Spinal cord (tissue), 10 donors: Measurements from ENCODE around the gene JAKMIP1. TPM values are rescaled to one million over a fixed set of nuclear protein-coding genes. Genes with fewer than 3 reads are reported as not detected.

ENCODE experiments used
- DNase-seq, 6 donors: peaks; one replicate each; pipeline versions ENCODE4 v3.0.0 to v3.0.0-alpha.2; 2013 to 2015; ENCODE audit warnings: low spot score in 6 of 6, low read depth in 4 of 6
- H3K27ac ChIP-seq: one replicate; pipeline ENCODE4 v1.5.1; 2013; ENCODE audit warnings: low read depth, low read length, control low read depth
- H3K27me3 ChIP-seq: one replicate; pipeline ENCODE4 v1.6.1; 2013; ENCODE audit warnings: low read length; ENCODE audit not compliant: control insufficient read depth, insufficient read depth
- H3K36me3 ChIP-seq: one replicate; pipeline ENCODE4 v1.6.1; 2013; ENCODE audit warnings: low read length; ENCODE audit not compliant: control insufficient read depth, insufficient read depth
- H3K4me1 ChIP-seq: one replicate; pipeline ENCODE4 v1.6.1; 2013; ENCODE audit warnings: low read length; ENCODE audit not compliant: control insufficient read depth, insufficient read depth
- H3K4me3 ChIP-seq: one replicate; pipeline ENCODE4 v1.5.1; 2013; ENCODE audit warnings: low read depth, low read length, control low read depth
- H3K9me3 ChIP-seq: one replicate; pipeline ENCODE4 v1.6.1; 2013; ENCODE audit warnings: low read length; ENCODE audit not compliant: control insufficient read depth, insufficient read depth
- WGBS: methylation state at CpG from one replicate; pipeline ENCODE4 v1.1.5; 2013; ENCODE audit warnings: missing lambda C conversion rate; ENCODE audit not compliant: insufficient coverage; 5-methylcytosine and 5-hydroxymethylcytosine counted together
- polyA plus RNA-seq, 2 donors: library from polyadenylated mRNA; unstranded; fragments of 120-200 nt; gene quantifications; one replicate each; pipeline ENCODE4 v1.2.1, GENCODE V29; 2013; ENCODE audit not compliant: insufficient read length in 2 of 2
- total RNA-seq, 2 donors: library from RNA; depleted of rRNA in 1 of 2; stranded (reverse); fragments of 120-200 nt in 1 of 2; fragments of >200 nt in 1 of 2; gene quantifications; one replicate each; pipeline versions ENCODE4 v1.2.3 to v1.2.4, GENCODE V29; 2013 to 2014
- donor health status: healthy.

Gene JAKMIP1
- total and polyA plus RNA-seq, 4 donors: 8.2 to 29.7 (median 20.9) TPM

GRCh38 chr4:5980436-5981155 lies 219.8 kb downstream of the JAKMIP1 start:
- Histone ChIP-seq H3K9me3 (no peaks in the 10 kb centered on the region), H3K4me1 (peaks cover 3% of the 10 kb centered on the region), H3K36me3 (no peaks in the 10 kb centered on the region), H3K4me3 (no peak overlapping the region), H3K27ac (no peak overlapping the region), H3K27me3 (no peaks in the 10 kb centered on the region)
- 65% methylated on average over 2 of the region's 3 CpGs for WGBS
- peak in 2 of 6 donors; percentile 85 to 91 for DNase-seq

GRCh38 chr4:5979981-5980380 lies 220.4 kb downstream of the JAKMIP1 start:
- peak in 2 of 6 donors; percentile 41 to 48 for DNase-seq
- Histone ChIP-seq H3K27me3 (no peaks in the 10 kb centered on the region), H3K27ac (no peak overlapping the region)

GRCh38 chr4:5976921-5977320 lies 223.4 kb downstream of the JAKMIP1 start:
- no peaks in the 10 kb centered on the region for H3K27me3 ChIP-seq
- H3K36me3 ChIP-seq: peaks cover 3% of the 10 kb centered on the region
- DNase-seq: no peak
- no peak overlapping the region for H3K4me3 ChIP-seq
- peaks cover 3% of the 10 kb centered on the region for H3K4me1 ChIP-seq
- 79% methylated on average over 4 of the region's 9 CpGs for WGBS
- H3K27ac ChIP-seq: no peak overlapping the region
- no peaks in the 10 kb centered on the region for H3K9me3 ChIP-seq

More at GRCh38 chr4:5979981-5980380, 220.4 kb downstream of the JAKMIP1 start:
- Histone ChIP-seq H3K4me3 (no peak overlapping the region), H3K9me3 (no peaks in the 10 kb centered on the region), H3K36me3 (no peaks in the 10 kb centered on the region), H3K4me1 (peaks cover 3% of the 10 kb centered on the region)
- 15% methylated on average over 8 of the region's 11 CpGs for WGBS

- Histone ChIP-seq H3K9me3 (no peaks in the 10 kb centered on the region), H3K4me3 (no peak overlapping the region), H3K27ac (no peak overlapping the region), H3K4me1 (peaks cover 3% of the 10 kb centered on the region), H3K36me3 (peaks cover 3% of the 10 kb centered on the region), H3K27me3 (no peaks in the 10 kb centered on the region)
- DNase-seq: no peak
- 75% methylated on average over 6 of the region's 6 CpGs for WGBS
Measured at GRCh38 chr4:5976431-5976830, 223.9 kb downstream of the JAKMIP1 start.

Other genes with a start within 250 kb of the JAKMIP1 start
- gene C4orf50, start 182.1 kb downstream of the JAKMIP1 start, total RNA-seq: 1 to 10 TPM; 1.9 to 6.4 TPM
- 1 to 10 TPM; 2.6 to 2.9 TPM for gene C4orf50, start 182.1 kb downstream of the JAKMIP1 start, polyA plus RNA-seq
- gene WFS1, start 69.3 kb upstream of the JAKMIP1 start, total RNA-seq: 10 to 100 TPM; 13.7 to 23.3 TPM
- 10 to 100 TPM; 36.5 to 42.1 TPM for gene WFS1, start 69.3 kb upstream of the JAKMIP1 start, polyA plus RNA-seq